Measurements from ENCODE around the gene RNF43. TPM values are rescaled to one million over a fixed set of nuclear protein-coding genes. Genes with fewer than 3 reads are reported as not detected.

RNF43 gene
- total and polyA plus RNA-seq, 2 of the 13 experiments (the other 11 are each of a cell fraction or from before 2014, with no cell fraction given): 31.0 to 53.4 TPM

DNA sequence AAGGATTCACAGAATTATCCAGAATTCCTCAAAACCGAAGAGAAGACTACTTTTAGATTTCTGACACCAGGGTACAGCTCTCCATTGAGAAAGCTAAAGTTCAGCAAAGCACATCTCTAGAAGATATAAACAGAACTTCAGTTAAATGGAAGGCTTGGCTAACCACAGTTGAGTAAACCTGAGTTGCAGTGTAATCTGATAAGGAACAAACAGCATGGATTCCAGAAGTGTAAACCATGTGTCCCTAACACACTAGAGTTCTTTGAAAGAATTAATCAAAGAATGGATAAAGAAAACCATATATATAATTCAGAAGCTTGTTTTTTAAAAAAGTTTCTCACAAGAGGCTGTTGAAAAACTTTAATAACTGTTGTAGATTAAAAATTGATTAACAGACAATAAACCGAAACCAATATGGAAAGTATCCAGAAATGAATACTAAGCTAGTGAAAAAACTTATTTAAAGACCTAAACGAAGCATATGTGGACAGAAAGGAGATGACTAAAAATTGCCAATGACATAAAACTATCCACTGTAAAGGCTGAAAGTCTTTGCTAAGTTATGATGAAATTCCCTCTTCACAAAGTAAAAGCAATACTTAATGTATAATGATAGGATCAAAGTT is 4.3 kb downstream of the RNF43 start (continued):
- TF ChIP-seq, protein P1, sequence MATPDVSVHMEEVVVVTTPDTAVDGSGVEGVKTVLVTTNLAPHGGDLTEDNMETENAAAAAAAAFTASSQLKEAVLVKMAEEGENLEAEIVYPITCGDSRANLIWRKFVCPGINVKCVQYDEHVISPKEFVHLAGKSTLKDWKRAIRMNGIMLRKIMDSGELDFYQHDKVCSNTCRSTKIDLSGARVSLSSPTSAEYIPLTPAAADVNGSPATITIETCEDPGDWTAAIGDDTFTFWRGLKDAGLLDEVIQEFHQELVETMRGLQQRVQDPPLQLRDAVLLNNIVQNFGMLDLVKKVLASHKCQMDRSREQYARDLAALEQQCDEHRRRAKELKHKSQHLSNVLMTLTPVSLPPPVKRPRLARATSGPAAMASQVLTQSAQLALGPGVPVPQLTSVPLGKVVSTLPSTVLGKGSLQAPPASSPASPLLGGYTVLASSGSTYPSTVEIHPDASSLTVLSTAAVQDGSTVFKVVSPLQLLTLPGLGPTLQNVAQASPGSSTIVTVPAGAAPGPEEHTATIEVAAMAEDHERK (CRISPR knock-in tag; IDR thresholded peaks at IDR 0.05; ENCODE audit: low read depth): no peak
- TF ChIP-seq ZNF567 (CRISPR knock-in tag; IDR thresholded peaks at IDR 0.05; ENCODE audit: borderline replicate concordance) (no peak), ZFP1 (CRISPR knock-in tag; IDR thresholded peaks at IDR 0.05) (peak; percentile 25; the same call in 1 of the 2 replicates), ZNF292 (CRISPR knock-in tag; IDR thresholded peaks at IDR 0.05; ENCODE audit: borderline replicate concordance, low read depth) (no peak), ZNF839 (CRISPR knock-in tag; IDR thresholded peaks at IDR 0.05; ENCODE audit: borderline replicate concordance) (no peak), ATF7 (IDR thresholded peaks at IDR 0.05) (no peak), ATF7 (CRISPR knock-in tag; IDR thresholded peaks at IDR 0.05) (no peak), ISX (CRISPR knock-in tag; conservative IDR thresholded peaks at IDR 0.05) (no peak), RBM22 (optimal IDR thresholded peaks at IDR 0.05; ENCODE audit: low read length) (peak; percentile 65), ZNF775 (CRISPR knock-in tag; IDR thresholded peaks at IDR 0.05; ENCODE audit: borderline replicate concordance) (no peak), ZNF460 (CRISPR knock-in tag; IDR thresholded peaks at IDR 0.05; ENCODE audit: borderline replicate concordance) (no peak), ZNF703 (CRISPR knock-in tag; IDR thresholded peaks at IDR 0.05; ENCODE audit: borderline replicate concordance) (no peak), BCL6 (CRISPR knock-in tag; IDR thresholded peaks at IDR 0.05) (peak; percentile 94), EZH2 (conservative IDR thresholded peaks at IDR 0.05; ENCODE audit: low read depth, low read length) (no peak), ZNF30 (CRISPR knock-in tag; IDR thresholded peaks at IDR 0.05) (no peak), MTF2 (CRISPR knock-in tag; IDR thresholded peaks at IDR 0.05; ENCODE audit: borderline replicate concordance) (no peak), TEAD2 (CRISPR knock-in tag; IDR thresholded peaks at IDR 0.05) (no peak), NBN (conservative IDR thresholded peaks at IDR 0.05) (no peak)
- TF ChIP-seq, protein P2, sequence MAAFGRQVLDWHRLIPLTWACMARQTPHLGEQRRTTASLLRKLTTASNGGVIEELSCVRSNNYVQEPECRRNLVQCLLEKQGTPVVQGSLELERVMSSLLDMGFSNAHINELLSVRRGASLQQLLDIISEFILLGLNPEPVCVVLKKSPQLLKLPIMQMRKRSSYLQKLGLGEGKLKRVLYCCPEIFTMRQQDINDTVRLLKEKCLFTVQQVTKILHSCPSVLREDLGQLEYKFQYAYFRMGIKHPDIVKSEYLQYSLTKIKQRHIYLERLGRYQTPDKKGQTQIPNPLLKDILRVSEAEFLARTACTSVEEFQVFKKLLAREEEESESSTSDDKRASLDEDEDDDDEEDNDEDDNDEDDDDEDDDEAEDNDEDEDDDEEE (CRISPR knock-in tag; IDR thresholded peaks at IDR 0.05): no peak
- TF ChIP-seq, protein P3, sequence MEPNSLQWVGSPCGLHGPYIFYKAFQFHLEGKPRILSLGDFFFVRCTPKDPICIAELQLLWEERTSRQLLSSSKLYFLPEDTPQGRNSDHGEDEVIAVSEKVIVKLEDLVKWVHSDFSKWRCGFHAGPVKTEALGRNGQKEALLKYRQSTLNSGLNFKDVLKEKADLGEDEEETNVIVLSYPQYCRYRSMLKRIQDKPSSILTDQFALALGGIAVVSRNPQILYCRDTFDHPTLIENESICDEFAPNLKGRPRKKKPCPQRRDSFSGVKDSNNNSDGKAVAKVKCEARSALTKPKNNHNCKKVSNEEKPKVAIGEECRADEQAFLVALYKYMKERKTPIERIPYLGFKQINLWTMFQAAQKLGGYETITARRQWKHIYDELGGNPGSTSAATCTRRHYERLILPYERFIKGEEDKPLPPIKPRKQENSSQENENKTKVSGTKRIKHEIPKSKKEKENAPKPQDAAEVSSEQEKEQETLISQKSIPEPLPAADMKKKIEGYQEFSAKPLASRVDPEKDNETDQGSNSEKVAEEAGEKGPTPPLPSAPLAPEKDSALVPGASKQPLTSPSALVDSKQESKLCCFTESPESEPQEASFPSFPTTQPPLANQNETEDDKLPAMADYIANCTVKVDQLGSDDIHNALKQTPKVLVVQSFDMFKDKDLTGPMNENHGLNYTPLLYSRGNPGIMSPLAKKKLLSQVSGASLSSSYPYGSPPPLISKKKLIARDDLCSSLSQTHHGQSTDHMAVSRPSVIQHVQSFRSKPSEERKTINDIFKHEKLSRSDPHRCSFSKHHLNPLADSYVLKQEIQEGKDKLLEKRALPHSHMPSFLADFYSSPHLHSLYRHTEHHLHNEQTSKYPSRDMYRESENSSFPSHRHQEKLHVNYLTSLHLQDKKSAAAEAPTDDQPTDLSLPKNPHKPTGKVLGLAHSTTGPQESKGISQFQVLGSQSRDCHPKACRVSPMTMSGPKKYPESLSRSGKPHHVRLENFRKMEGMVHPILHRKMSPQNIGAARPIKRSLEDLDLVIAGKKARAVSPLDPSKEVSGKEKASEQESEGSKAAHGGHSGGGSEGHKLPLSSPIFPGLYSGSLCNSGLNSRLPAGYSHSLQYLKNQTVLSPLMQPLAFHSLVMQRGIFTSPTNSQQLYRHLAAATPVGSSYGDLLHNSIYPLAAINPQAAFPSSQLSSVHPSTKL (CRISPR knock-in tag; IDR thresholded peaks at IDR 0.05): peak; percentile 89
- TF ChIP-seq, protein P4, sequence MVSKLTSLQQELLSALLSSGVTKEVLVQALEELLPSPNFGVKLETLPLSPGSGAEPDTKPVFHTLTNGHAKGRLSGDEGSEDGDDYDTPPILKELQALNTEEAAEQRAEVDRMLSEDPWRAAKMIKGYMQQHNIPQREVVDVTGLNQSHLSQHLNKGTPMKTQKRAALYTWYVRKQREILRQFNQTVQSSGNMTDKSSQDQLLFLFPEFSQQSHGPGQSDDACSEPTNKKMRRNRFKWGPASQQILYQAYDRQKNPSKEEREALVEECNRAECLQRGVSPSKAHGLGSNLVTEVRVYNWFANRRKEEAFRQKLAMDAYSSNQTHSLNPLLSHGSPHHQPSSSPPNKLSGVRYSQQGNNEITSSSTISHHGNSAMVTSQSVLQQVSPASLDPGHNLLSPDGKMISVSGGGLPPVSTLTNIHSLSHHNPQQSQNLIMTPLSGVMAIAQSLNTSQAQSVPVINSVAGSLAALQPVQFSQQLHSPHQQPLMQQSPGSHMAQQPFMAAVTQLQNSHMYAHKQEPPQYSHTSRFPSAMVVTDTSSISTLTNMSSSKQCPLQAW (CRISPR knock-in tag; IDR thresholded peaks at IDR 0.05): no peak
- TF ChIP-seq, protein P5, sequence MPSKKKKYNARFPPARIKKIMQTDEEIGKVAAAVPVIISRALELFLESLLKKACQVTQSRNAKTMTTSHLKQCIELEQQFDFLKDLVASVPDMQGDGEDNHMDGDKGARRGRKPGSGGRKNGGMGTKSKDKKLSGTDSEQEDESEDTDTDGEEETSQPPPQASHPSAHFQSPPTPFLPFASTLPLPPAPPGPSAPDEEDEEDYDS (CRISPR knock-in tag; IDR thresholded peaks at IDR 0.05): peak; percentile 56; the same call in 1 of the 2 replicates
